Measurements from ENCODE around the gene TECTB.
A peak's percentile ranks its signal among the peaks of the same experiment; 100 is the strongest.

The TECTB gene

DNA sequence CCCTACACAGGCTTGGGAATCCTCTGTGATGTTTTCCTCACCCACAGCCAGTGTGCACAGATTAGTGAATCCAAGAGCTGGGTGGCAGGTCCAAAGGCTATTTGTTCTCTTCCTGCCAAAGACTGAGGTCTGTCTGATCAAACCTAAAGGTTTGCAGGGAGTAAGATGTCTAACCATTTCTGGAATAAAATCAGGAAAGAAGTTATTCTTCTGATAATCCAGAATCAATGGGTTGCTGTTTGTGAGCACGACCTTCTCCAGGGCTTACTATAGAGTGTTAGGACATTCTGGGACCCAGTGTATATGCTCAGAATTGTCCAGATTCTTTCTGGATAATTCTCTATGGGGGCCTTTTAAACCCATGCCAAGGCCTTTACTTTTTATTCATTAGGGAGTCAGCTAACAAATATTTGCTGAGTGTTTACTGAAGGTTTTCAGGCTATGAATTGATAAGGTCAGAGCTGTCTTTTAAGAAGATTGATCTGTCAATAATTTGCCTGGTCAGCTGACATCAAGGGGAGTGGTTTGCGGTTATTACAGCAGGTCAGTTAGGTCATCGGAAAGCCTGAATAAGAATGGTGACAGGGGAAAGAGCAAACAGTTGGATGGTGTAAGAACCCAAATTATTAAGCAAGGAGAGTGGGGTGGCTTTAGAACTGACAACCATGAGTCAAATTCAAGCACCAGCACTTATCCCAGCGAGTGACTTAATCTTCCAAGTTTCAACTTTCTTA is 7.5 kb upstream of the TECTB start:
- DNase-seq, result no peak

GRCh38 chr10:112278871-112279270 is 4.3 kb upstream of the TECTB start:
- no peak for DNase-seq

GRCh38 chr10:112279433-112279832 is 3.8 kb upstream of the TECTB start:
- DNase-seq, result no peak

GRCh38 chr10:112280205-112280921 is 2.8 kb upstream of the TECTB start:
- no peak for DNase-seq

DNA sequence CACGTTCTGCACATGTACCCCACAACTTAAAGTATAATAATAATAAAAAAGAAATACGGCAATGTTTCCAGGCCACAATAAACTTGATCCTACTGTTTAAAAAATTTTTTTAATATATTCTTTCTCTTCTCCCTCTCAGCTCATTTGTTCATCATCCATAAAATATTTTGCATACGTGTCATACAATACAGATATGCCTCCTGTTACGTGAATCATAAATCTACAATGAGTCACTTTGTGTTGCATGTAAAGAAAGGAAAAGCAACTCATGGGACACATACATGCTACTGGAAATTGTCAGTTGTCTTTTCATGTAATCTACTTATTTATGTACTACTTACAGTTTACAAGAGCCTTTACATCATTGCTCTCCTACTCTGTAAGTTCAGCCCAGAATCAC is 1.1 kb upstream of the TECTB start:
- no peak for DNase-seq

- DNase-seq, result no peak
Observed at GRCh38 chr10:112286837-112287818, 3.9 kb downstream of the TECTB start.

GRCh38 chr10:112287844-112288243 is 4.6 kb downstream of the TECTB start:
- no peak for DNase-seq

- DNase-seq, result no peak
Observed at GRCh38 chr10:112288486-112288885, 5.3 kb downstream of the TECTB start.

DNA sequence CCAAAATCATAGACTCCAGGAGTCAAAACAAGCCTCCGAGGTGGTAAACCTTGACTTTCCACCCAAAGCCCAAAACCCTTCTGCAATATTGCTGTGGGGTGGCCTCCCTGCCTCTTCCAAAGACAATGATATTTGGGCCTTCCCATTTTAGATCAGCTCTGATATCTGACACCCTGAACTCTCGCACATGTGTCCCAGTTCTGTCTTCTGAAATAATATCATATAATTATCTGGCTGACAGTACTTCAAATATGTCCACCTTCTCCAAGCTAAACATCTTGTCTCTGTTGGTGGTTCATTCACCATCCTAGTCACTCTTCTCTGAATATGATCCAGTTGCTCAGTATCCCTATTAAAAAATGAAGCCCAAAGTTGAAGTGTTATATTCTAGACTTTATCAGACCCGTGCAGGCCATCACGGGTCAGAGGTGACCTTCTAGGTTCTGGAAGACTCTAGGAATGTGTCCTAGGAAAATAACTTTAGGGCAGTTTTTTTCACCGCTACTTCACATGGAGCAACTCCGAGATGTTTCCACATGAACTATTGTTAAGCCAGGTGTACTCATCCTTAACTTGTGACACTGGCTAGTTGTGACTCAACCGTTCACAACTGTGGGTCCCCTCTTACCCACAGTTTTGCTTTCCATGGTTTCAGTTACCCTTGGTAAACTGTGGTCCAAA is 6.3 kb downstream of the TECTB start:
- no peak for DNase-seq

- DNase-seq, result no peak
Observed at GRCh38 chr10:112290054-112290373, 6.8 kb downstream of the TECTB start.

DNA sequence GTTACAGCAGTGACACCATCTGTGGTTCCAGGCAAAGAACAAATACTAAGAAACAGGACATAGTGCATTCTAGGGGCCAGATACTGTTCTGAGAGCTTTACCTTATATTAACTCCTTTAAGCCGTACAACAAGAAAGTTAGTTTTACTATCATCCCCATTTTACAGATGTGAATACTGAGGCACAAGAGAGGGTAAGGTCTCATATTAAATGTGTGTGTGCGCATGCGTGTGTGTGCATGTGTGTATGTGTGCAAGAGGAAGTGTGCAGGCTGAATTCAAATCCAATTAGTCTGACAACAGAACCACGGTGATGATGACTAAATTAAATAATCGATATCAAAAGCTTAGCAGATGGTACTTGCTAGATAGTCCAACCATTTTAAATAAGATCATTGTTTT is 11.0 kb downstream of the TECTB start:
- no peak for DNase-seq

GRCh38 chr10:112295853-112296830 is 12.9 kb downstream of the TECTB start:
- DNase-seq, result no peak

DNA sequence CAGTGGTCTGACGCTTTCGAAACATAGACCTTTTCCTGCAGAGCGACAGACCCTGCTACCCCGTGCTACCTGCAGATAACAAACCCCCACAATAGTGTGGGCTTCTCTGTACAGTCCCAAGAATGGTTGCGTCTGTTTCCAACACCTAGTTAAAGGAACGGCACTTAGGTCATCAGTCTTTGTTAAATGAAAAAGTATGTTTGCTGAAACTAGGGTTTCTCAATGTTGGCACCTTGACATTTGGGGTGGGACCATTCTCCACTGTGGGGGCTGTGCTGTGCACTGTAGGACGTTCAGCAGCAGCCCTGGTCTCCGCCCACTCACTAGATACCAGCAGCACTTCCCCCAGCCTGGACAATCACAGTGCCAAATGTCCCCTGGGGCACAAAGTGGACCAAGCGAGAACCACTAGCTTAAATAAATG is 13.7 kb downstream of the TECTB start:
- no peak for DNase-seq

DNA sequence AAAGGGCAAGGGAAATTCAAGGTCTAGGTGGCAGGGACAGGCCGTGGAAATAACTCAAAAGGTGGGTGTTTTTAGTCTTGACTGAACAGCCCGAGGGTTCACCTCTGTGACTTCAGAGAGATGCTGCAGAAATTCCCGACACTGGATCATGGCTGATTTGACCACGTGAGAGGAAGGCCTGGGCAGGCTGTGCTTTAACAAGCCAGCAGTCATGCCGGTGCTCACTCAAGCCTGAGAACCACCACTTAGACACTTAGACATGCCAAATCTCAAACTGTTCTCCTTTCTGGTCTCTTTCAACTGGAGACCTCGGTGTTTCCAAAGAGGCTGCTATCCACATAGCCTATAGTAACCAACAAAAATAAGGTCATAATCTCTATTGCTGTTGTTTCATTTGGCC is 15.4 kb downstream of the TECTB start:
- no peak for DNase-seq

DNA sequence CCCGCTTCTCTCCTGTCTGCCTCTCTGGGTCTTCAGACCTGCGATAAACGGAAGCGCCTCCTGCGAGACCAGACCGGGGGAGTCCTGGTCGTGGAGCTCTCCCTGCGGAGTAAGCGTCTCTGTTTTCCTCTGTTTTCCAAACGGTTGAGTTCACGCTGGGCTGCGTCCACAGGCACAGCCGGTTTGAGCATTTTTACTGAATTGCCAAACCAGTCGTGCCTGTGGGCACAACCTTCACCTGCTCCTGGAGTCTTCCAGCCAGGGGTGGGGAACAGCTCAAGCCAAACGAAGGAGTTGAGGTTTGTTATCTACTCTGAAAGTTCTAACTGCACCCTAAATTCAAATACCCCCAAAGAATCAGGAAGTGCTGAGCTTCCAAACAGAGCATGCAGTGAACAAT is 16.3 kb downstream of the TECTB start:
- DNase-seq, result no peak

DNA sequence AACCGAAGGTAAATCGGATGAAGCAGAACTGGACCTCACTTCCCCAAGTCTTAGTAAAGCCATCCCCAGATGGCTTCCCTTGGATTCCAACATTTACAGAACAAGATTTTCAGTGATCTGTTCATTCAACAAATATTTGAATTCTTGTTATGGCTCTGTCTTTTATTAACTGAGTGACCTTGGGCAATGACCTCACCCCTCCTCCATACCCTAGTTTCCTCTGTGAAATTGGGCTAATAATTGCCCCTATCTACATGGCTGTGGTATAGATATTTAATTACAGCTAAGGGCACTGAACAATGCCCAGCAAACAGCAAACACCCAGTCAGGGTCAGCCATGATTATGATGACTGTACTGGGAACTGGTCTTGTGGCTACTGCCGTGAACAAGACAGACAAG is 19.1 kb downstream of the TECTB start:
- no peak for DNase-seq

DNA sequence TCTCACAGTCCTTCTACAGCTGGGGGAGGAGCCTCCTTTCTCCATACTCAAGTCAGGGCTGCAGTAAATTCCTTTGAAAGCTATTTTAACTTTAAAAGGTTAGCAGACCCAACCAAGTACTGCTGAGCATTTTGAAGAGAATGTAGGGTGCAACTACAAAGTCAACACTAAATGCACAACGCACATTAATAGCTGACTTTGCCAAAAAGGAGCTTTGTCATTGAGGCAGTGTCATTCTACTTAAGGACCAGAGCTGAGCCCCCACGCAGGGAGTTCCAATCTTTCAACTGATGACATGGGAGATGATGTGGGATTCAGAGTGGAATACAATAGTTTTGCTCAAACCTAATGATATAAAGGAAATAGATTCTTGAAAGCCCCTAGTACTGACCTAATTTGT is 20.3 kb downstream of the TECTB start:
- DNase-seq, result no peak

DNA sequence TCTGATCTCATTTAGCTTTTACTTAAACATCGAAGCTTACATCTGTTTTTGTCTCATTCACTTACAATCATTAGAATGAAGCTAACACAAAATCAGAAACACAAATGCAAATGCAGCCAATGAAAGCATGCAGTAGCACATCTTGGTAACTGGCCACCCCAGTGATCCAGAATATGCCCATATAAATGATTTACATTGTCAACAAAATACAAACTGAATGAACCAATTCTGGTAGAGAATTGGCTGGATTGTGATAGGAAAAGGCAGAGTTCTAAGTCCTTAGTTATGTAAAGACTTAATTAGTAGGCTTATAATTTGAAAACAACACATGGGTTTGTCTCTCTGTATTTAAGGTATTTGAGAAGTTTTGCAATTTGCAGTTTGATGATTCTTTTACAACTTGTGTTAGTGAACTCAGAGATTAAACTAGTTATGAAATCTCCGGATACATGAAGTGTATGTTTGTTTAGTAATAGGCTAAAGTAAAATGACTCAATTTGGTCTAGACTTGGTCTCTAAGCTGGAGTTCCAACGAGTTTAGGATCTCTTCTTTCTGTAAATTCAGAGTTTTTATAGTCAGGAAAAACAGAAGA is 21.2 kb downstream of the TECTB start:
- DNase-seq, result no peak

DNA sequence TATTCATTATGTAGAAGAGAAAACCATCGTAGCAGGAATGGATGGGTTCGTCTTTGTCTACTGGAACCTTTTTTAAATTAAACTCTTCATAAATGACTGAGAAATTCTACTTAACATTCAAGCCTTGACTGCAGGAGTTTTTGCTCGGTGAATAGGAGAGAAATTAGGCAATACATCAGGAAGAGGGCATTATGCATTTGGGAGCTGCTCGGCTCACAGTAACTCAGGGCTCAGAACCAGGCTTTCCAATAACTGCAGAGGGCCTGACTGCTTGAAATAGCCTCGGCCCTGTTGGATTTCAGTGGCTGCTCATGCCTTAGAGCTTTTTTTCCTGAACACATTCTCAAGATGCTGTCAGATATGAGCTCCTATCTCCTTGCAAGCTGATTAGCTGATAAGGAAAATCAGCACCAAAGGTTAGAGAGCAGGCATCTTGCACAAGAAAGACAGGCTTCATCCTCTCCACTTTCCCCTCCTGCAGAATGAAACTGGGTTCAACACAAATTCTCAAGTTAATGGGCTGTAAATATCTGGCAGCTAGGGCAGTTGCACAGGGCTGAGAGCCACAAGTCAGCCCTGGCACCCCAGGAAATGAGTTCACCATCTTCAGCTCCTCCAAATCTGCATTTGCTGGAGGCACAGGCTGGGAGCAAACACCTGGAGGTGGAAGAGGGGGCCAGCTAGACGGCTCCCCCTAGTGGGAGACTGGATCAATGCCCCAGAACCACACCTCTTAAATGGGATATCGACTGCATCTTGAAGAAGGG is 24.3 kb downstream of the TECTB start:
- DNase-seq, result peak in 1 of 3 experiments; percentile 3

DNA sequence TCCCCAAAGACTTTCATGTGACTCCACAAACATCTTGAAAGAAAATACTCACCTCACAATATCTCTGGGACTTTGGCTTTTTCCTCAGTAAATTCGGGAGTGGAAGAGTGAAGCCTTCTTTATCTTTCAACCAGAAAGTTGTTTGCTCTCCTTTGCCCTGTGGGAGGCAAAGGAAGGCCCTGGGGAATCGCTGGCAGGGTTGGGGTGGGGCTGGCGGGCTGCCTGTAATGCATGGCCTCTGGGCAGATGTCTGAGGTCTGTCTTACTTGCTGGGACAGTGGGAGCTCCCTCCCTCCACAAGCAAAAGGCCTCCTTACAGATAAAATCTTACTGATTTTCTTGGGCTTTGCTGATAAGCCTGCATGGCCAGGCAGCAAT is 24.9 kb downstream of the TECTB start:
- DNase-seq, result no peak

DNA sequence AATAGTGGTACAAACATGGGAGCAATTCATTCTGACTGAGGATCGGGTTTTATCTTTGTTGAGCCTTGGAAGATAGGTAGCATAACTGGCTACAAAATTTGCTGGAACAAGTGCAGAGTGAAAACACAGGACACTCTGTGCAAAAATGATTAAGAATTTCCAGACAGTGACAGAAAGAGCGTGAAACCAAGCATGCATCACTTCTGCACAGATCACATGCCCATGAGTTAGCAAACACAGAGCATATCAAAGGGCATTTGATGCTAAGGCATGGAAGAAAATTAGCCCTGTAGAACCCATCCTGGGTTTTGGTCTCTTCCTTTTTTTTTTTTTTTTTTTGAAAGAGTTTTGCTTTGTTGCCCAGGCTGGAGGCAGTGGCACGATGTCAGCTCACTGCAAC is 28.3 kb downstream of the TECTB start:
- no peak for DNase-seq
